ENCODE results near the gene SLC9A3.
A peak's percentile ranks its signal among the peaks of the same experiment; 100 is the strongest.

GRCh38 chr5:431001-431710 lies 93.1 kb downstream of the SLC9A3 start:
- TF ChIP-seq EZH2 (IDR thresholded peaks at IDR 0.05; ENCODE audit: borderline replicate concordance, low read length), result no peak
- peak; percentile 52 to 65 for TF ChIP-seq CTCF (conservative IDR thresholded peaks at IDR 0.05 in 1 of 2, IDR thresholded peaks at IDR 0.05 in 1 of 2; ENCODE audit: extremely low read depth in 1 of 2, insufficient read depth in 1 of 2, low read depth in 1 of 2, low read length in 2 of 2)

Measured in mammary epithelial cell (primary cell).